Bronchial smooth muscle cell (primary cell): Measurements from ENCODE around the gene RASGRP3. TPM values are rescaled to one million over a fixed set of nuclear protein-coding genes. Genes with fewer than 3 reads are reported as not detected.

Experiments used
- total RNA-seq: library from RNA; depleted of rRNA; stranded (reverse); fragments of >200 nt; gene quantifications from 2 replicates; pipeline ENCODE4 v1.2.1, GENCODE V29; 2014

The RASGRP3 gene, protein sequence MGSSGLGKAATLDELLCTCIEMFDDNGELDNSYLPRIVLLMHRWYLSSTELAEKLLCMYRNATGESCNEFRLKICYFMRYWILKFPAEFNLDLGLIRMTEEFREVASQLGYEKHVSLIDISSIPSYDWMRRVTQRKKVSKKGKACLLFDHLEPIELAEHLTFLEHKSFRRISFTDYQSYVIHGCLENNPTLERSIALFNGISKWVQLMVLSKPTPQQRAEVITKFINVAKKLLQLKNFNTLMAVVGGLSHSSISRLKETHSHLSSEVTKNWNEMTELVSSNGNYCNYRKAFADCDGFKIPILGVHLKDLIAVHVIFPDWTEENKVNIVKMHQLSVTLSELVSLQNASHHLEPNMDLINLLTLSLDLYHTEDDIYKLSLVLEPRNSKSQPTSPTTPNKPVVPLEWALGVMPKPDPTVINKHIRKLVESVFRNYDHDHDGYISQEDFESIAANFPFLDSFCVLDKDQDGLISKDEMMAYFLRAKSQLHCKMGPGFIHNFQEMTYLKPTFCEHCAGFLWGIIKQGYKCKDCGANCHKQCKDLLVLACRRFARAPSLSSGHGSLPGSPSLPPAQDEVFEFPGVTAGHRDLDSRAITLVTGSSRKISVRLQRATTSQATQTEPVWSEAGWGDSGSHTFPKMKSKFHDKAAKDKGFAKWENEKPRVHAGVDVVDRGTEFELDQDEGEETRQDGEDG
- total RNA-seq: 0.60 and 0.63 TPM in 2 replicates

DNA sequence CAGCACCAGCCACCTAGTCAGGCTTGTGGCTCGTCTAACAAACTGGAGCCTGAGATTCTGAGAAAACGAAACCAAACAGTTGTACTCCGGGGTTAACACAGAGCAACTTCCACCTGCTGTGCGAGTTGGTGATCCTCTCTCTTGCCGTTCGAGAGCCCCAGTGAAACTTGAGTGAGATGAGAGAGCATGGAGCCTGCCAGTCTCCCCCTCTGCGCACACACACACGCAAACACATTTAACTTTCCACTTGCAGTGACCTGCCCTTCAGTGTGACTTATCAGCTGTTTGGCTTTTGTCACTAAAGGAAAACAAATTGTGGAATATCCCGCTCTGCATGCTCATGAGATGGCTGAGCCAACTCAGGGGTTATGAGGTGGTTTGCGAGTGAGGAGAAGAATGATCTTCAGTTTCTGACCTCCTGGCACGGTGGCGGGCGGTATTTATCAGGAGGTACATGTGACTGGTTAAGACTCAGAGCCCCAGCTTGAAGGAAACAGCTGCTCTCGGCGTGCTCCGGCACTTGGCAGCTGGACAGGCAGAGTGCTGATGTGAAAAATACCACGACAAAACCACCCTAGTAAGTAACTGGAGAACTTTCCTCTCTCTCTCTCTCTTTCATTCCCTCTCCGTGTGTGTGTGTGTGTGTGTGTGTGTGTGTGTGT lies at the start of gene RASGRP3:
Gene RASGRP3, plus strand, starts transcription at position 519 of the 662 bp plus-strand sequence. CDS start 38,488 bp downstream, outside the sequence.

DNA sequence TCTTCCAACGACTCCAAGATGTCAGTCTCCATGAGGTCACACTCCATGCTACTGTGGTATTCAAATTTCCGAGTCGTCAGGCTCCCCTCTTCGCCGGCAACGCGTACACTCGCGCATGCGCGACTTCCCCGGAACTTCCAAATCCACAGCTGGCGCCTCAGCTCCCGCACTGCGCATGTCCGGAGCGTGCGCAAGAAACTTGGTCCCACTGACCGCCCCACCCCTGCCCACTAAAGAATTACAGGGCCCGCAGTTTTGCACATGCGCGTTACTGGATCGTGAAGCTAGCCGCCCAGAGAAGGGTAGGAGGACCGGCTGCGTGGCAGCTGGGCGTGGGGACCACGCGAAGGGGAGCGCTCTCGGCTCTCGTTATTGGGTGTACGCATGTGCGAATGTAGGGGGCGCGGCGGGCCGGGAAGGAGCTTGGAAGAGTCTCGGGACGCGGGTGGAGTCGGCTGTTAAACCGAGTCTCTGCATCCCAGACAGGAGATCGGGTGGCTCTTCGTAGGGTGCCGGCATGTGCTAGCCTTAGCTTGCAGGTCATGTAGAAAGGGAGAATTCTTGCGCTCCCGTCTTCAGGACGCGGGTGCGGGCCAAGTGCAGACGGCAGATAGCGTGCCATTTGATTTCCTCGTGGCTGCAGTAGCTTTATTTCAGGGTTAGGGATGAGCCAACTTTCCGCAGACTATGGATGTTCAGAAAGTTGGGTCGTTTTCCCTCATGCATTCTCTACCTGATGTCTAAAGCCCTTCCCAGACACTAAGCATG lies 122.9 kb downstream of the RASGRP3 start, which contains the start of gene FAM98A:
Gene FAM98A, minus strand, starts transcription at position 125 of the 768 bp plus-strand sequence. Its CDS starts 78 bp downstream, at position 47.

Other genes with a start within 250 kb of the RASGRP3 start
- 19.5 and 22.6 TPM in 2 replicates for gene FAM98A, start 122.7 kb downstream of the RASGRP3 start, total RNA-seq